Activated CD8-positive, alpha-beta memory T cell treated with anti-CD3 and anti-CD28 coated beads for 48 hours (primary cell): ENCODE measurements around the gene BHLHA15.

ENCODE experiments used
- DNase-seq, 3 experiments: peaks; one replicate each; pipeline ENCODE4 v3.0.0-alpha.2; 2020; ENCODE audit warnings: low read depth in 2 of 3, low spot score in 2 of 3

BHLHA15 gene

DNA sequence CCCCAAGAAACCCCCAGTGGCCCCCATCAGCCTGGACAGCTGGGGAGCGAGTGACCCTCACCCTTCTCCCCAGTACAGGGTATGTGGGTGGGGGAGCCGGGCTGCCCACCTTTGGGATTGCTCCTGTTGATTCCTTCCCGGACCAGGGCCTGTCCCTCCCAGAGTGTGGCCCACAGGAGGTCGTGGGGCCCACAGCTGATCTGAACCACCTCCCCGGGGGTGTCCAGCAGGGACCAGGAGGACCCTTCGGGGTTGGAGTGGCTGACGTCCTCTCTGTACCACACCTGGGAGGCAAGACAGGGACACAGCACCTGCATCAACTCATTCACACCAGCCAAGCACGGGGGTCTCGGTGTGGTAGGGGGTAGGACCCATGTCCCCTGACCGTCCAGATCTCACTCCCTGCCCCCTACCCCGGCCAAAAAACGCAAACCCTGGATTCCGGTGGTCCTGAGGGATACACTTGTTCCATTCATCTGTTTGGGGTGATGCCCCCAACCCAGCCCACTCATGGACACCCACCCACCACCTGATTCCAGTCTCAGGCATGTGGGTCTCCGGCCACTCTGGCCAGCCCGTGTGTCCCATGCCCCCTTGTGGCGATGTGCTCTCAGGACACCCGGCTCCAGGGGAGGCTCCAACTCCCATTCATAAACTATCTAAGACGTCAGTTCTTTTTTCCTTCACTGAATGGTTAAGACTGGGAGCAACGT is 29.9 kb downstream of the BHLHA15 start:
- no peak for DNase-seq

DNA sequence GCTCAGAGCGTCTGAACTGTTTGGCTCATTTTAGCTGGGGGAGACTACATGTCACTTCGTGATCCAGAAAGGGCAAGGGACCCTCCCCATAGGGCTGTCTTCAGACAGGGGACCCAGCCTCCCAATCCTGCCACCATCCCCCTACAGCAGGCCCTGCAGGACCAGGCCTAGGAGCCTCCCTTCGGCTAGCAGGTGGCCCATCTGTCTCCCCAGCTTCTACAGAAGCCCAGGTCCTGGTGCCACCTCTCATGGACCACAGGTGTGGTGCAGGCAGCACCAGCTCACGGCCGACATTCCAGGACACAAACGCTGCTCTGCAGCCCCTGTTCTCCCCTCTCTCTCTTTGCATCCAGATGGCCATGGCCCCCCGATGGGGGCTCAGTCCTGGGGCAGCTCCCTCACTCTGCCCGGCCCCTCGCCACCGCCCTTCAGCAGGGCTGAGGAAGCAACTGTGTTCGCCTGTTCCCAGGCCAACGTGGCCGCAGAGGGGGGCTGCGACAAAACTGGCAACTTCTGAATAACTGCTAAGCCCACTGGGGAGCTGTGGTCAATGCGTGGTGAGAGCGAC is 30.5 kb downstream of the BHLHA15 start:
- DNase-seq = no peak

DNA sequence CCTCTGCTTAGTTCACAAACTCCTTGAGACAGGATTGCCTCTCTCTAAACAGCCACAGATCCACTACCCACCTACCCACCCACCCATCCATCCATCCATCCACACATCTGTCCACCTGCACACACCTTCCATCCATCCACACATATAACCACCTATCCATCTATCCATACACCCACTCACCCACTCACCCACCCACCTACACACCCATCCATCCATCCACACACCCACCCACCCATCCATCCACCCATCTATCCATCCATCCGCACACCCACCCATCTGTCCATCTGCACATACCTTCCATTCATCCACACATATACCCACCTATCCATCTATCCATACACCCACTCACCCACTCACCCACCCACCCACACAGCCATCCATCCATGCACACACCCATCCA is 31.1 kb downstream of the BHLHA15 start:
- DNase-seq = no peak

DNA sequence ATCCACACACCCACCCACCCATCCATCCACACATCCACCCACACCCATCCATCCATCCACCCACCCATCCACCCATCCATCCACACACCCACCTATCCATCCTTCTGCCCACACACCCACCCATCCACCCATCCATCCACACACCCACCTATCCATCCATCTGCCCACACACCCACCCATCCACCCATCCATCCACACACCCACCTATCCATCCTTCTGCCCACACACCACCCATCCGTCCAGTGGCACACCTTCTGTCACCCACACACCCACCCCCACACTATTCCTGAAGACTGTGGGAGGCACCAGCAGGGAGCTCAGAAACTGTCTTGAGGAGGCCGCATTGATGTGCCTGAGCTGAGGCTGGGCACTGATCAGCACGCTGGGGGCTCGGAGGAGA is 31.7 kb downstream of the BHLHA15 start:
- DNase-seq = no peak

DNA sequence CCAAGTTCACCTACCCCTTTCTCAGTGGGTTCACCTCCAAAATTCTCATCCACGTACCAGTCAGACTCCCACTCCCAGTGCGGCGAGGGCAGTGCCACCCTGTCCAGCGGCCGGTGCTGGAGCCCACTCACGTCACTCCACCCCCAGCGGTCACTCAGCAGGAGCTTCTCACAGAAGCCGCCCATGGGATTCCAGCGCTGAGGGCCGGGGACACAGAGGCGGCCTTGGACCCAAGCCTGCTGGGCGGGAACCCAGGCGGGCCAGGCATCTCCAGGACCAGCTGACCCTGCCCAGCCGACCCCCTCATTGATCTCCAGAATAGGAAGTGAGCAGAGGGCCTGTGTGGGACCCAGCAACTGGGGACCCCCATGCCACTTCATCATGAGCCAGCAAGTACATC is 33.6 kb downstream of the BHLHA15 start:
- DNase-seq = no peak

DNA sequence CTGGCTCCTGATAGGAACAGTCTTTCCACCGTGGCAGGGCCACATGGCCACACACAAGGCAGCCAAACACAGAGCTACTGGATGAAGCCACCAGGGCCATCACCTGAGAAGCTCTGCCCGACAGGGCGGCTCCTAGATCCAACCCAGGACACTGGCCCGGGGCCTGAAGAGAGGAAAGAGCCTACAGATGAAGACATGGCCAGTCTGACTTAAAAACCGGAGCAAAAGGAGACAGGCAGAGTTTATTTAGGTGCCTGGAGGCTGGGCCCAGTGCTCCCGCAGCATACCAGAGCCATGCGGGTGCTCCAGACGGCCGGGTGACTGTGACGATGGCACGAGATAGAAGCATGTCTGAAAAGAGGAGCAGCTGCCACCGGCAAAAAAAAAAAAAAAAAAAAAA is 36.9 kb downstream of the BHLHA15 start:
- no peak for DNase-seq

DNA sequence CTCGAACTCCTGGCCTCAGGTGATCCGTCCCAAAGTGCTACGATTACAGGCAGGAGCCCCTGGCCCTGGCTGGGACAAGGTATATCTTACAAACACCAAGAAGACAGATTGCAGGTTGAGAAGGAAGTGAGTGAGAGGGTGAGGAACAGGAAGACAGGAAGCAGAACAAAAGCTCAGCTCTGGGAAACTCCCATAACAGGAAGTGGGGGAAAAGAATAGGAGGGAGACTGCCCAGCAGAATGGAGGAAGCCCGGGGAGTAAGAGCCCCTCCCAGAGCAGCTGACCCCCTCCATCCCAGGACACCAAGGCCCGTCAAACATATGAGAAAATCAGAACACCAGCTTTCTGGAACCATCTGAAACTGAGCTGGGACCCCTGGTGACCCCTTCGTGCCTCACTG is 37.9 kb downstream of the BHLHA15 start:
- DNase-seq = no peak

DNA sequence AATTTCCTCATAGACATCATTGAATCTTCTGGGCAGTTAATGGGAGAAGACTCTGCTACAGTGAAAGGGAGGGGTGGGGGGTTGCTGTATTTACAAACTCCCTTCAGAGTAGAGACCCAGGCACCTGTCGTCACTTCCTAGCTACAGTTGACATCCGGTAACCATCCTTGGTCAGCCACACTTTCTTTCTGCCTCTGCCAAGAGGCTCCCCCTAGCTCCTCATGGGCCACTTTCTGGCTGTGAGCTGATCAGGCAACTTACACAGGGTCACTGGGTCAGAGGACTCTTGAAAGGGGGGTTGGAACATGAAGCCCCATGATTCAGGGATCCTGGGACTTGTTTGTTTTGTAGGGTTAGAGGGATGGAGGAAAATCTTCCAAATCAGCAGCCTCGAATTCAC is 39.5 kb downstream of the BHLHA15 start:
- DNase-seq = peak in 2 of 3 experiments; percentile 12 to 21

DNA sequence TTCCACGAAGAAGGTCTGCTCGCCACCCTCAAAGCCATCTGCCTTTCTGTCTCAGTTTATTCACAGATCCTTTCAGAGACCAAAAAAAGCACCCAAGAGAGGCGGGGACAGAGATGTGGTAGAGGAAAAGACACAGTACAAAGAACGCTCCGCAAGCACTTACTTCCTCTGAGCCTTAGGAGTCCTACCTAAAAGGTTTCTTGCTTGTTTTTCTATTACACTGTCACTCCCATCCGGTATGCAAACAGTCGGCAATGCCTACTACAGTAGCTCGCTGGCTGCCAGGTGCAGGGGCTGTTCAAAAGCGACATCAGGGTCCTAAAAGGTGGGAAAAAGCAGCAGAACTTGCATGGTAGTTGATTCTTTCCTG is 40.0 kb downstream of the BHLHA15 start:
- no peak for DNase-seq

DNA sequence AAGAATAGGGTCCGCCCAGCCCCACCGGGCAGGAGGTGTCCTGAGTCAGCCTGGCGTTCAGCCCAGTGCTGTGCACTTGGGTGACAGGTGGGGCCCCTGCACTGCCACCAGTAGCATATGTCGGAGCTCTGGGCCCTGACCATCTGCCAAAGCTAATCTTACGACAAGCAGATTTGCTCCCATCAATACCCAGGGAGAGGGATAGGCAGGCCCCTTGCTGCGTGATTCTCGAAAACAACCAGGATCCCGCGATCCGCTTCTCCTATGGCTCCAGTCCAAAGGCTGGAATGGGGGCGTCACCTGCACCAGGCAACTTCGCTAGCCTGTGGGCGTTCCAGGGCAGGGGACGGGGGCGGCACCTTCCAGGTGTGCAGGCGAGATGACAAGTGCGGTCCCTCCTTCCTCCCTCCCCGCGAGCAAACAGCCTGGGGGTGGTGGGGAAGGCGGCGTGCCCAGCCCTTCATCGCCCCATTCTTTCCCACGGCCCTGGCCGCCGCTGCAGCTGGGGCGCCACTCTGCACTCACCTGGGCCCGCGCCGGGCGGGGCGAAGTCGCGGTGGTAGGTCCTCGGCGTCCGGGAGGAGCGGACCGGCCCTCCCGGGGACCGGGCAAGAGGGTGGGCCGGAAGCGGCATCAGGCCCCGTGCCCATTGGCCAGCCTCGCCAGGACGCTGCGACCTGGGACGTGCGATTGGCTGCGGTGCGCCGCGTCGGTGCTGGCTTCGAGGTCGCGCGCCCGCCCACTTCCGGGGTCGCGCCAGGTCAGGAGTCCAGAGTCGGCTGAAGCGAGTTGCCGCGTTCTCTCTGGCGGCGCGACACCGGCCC is 40.6 kb downstream of the BHLHA15 start, which contains the start of gene TECPR1:
Gene TECPR1 (minus strand): TSS at position 632 of the 824 bp plus-strand sequence. CDS start 6,086 bp downstream, outside the sequence.
- DNase-seq = peak; percentile 67 to 85 (median 85)

DNA sequence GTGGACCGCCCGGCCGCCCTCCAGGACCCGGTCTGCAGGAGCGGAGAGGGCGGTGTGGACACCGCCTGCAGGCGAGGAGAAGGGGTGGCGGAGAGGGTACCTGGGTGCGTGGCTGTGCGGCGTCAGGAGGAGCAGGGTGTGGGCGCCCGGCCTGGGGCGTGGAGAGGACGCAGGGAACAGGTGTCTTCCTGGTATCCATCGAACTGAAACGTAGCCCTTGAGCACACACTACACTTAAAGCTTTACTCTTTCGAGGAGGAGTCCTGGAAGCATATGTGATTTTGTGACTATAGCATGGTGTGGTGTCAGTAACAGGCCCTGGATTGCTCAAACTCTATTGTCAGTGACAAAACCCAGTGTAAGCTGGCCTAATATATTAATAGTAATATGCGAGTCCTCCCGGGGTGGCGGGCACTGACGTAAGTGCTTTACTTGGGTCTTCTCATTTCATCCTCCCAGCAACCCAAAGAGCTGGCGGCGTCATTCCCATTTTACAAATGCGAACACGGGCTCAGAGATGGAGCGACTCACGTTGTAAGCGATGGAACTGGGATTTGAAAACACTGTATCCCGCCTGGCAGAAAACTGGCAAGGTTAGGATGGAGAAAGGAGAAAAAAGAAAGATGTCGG is 41.3 kb downstream of the BHLHA15 start:
- DNase-seq = no peak

DNA sequence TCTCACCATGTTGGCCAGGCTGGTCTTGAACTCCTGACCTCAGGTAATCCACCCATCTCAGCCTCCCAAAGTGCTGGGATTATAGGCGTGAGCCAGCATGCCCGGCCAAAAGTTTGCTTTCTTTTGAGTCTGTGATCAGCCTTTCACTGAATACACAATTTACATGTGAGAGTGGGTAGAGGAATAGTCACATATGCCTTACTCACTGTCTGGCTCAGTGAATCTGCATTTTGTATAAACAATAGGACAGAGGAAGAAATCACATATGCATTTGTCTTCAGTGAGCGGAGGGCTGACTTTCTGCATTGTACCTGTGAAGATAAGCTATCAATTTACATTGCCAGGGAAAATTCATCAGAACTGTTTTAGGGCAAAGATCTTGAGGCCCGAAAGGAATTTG is 43.3 kb downstream of the BHLHA15 start:
- no peak for DNase-seq

DNA sequence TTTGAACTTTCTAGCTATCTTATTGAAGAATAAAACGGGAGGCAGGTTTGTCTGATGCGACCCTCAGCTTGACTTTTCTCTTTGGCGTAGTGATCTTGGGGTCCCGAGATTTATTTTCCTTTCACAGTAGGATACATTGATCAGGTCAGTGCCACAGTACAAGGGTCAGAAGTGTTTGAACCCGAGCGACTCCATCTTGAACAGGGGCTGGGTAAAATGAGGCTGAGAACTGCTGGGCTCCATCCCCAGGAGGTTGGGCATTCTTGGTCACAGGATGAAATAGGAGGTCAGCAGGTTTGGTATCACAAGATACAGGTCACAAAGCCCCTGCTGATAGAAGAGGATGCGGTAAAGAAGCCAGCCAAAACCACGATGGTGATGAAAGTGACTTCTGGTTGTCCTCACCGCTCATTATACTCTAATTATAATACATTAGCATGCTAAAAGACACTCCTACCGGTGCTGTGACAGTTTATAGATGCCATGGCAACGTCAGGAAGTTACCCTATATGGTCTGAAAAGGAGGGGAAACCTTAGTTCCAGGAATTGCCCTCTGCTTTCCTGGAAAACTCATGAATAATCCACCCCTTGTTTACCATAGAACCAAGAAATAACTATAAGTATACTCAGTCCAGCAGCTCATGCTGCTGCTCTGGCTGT is 43.8 kb downstream of the BHLHA15 start:
- no peak for DNase-seq

DNA sequence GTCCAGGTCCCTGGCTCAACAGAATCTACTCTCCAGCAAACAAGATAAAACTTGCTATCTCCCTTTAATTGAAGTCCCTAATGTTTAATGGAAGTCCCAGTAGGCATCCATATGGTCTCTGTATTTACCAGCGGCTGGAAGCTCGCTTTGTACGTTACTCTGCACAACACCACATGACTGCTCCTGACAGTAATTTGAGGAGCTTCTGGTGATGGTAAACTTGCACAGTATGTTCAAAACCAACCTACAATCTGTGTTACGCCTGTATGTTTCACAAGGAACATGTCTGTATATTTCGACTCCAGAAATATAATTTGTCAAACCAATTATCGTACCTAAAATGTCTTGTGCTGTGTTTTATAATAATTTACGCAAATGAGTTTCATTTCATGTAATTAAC is 45.2 kb downstream of the BHLHA15 start:
- no peak for DNase-seq

DNA sequence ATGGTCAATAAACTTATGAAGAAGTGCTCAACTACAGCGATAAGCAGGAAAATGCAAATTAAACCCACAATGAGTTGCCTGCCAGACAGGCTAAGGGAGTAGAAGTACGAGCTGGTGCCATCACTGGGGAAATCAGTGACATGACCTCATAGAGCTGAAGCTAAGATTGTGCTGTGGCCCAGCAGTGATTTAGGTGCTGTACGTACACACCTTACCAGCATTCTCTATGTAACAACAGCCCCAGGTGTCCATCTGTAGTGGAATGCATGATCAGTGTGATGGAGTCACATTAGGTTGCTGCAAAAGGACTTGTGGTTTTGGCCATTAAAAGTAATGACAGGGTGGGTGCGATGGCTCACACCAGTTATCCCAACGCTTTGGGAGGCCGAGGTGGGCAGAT is 46.5 kb downstream of the BHLHA15 start:
- no peak for DNase-seq
